Fibroblast of pulmonary artery (primary cell): Measurements from ENCODE around the gene HEXIM2.

Experiments used
- DNase-seq: peaks from one replicate; pipeline ENCODE4 v3.0.0-alpha.2; 2010; ENCODE audit warnings: low read depth
- H3K4me3 ChIP-seq: replicated peaks from 2 replicates; pipeline ENCODE4 v1.5.1; 2011; ENCODE audit warnings: low read depth, mild to moderate bottlenecking, control low read depth, low read length, moderate library complexity
- TF ChIP-seq, protein P1 (sequence below): IDR thresholded peaks from 2 replicates; pipeline ENCODE4 v1.5.1; 2011; ENCODE audit warnings: mild to moderate bottlenecking, control low read depth, low read length, inconsistent platforms; ENCODE audit errors: missing control alignments

The HEXIM2 gene

DNA sequence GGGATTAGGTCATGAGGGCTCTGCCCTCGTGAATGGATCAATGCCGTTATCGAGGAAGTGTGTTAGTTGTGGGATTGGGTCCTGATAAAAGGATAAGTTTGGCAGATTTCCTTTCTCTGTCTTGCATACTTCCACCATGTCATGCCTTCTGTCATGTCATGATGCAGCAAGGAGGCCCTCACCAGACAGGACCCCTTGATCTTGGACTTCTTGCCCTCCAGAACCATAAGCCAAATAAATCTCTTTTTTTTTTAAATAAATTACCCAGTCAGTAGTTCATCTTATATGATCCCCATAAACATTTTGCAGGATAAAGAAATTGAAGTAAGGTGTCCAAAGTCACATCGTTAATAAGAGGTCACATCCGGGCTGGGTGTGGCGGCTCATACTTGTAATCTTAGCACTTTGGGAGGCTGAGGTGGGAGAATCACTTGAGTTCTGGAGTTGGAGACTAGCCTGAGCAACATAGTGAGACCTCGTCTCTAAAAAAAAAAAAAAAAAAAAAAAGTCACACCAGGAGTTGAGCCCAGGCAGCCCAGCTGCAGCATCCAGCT lies 25.2 kb downstream of the HEXIM2 start:
- DNase-seq: no peak
- no peak overlapping the region for H3K4me3 ChIP-seq
- TF ChIP-seq, protein P1, sequence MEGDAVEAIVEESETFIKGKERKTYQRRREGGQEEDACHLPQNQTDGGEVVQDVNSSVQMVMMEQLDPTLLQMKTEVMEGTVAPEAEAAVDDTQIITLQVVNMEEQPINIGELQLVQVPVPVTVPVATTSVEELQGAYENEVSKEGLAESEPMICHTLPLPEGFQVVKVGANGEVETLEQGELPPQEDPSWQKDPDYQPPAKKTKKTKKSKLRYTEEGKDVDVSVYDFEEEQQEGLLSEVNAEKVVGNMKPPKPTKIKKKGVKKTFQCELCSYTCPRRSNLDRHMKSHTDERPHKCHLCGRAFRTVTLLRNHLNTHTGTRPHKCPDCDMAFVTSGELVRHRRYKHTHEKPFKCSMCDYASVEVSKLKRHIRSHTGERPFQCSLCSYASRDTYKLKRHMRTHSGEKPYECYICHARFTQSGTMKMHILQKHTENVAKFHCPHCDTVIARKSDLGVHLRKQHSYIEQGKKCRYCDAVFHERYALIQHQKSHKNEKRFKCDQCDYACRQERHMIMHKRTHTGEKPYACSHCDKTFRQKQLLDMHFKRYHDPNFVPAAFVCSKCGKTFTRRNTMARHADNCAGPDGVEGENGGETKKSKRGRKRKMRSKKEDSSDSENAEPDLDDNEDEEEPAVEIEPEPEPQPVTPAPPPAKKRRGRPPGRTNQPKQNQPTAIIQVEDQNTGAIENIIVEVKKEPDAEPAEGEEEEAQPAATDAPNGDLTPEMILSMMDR: no peak

DNA sequence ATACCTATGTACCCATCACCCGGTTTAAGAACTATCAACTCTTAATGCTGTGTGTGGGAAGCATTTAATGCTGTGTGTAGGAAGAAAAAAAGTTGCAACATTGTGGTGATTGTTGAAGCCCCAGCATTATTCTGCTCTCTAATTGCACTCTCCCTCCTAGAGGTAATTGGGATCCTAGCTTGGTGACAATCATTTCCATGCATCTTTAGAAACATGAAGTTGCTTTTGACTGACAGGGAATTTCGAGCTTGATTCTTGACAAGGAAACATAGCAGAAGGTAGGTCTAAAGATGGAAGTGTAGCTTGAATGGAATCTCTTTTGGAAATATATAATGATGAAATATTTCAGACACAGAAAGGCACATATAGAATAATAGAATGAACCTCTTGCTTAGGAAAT lies 27.3 kb downstream of the HEXIM2 start:
- TF ChIP-seq, protein P1: no peak
- DNase-seq: no peak
- H3K4me3 ChIP-seq: no peak overlapping the region

DNA sequence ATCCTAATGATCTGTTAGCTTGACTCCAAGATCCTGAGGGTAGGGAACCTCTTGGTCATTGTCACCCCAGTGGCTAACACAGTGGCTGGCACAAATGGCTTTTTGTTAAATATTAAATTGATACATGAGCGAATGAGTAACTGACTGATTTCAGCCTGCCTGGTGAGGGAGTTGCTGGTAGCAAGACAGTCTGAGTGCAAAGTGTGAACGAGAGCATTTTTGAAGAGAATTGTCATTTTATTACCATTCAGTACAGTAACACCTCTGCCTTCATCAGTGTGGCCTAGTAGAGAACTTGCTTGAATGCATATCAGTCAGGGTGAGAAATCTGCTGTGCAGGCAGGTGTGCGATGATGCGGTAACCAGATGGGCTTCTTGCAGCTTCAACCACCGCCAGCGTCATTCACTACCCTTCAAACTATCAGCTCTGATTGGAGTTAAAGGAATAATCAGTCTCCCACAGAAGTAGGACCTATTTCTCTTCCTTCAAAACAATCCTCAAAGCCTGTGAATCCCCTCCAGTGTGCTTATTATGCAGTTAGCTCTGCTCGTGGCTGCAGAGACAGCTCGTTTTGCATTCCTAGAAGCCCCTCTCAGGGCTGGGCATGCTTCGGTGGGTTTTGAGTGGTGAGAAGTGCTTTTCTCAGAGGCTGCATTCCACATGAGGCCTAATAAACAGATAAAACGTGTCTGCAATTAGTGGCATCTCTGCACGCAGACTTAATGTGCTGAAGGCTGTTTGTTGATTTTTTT lies 29.0 kb downstream of the HEXIM2 start:
- DNase-seq: no peak
- H3K4me3 ChIP-seq: no peak overlapping the region
- TF ChIP-seq, protein P1: no peak

DNA sequence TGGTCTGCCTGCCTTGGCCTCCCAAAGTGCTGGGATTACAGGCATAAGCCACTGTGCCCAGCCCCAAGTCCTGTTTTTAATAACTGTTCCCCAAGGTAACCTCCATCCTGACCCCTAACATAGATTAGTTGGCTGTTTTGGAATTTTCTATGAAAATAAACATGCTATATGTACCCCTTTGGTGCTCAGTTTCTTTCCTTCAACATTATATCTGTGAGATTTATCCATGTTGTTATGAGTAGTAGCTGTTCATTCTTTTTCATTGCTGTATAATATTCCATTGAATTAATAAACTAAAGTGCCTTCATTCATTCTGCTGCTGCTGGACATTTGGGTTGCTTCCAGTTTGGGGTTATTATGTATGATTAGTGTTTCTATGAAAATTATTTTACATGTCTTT lies 33.7 kb downstream of the HEXIM2 start:
- TF ChIP-seq, protein P1: no peak
- no peak for DNase-seq
- H3K4me3 ChIP-seq: no peak overlapping the region

DNA sequence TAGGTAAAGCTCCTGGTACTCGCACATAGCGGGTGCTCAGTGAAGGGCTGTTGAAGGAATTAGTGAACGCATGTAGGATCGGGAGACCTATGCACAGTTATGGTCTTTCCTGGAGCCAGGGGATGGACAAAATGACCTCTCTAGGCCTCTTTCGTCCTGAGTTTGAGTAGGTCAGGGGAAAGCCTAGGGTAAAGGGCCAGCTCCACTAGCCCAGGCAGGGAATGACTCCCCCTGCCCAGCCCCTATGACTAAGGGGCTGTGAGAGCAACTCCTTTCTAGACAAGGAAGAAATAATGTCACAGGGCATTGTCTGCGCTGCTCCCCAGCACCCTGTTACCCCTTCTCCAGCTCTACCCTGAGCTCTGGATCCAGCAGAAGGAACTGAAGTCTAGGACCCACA lies 35.4 kb downstream of the HEXIM2 start:
- TF ChIP-seq, protein P1: no peak
- H3K4me3 ChIP-seq: no peak overlapping the region
- DNase-seq: no peak

DNA sequence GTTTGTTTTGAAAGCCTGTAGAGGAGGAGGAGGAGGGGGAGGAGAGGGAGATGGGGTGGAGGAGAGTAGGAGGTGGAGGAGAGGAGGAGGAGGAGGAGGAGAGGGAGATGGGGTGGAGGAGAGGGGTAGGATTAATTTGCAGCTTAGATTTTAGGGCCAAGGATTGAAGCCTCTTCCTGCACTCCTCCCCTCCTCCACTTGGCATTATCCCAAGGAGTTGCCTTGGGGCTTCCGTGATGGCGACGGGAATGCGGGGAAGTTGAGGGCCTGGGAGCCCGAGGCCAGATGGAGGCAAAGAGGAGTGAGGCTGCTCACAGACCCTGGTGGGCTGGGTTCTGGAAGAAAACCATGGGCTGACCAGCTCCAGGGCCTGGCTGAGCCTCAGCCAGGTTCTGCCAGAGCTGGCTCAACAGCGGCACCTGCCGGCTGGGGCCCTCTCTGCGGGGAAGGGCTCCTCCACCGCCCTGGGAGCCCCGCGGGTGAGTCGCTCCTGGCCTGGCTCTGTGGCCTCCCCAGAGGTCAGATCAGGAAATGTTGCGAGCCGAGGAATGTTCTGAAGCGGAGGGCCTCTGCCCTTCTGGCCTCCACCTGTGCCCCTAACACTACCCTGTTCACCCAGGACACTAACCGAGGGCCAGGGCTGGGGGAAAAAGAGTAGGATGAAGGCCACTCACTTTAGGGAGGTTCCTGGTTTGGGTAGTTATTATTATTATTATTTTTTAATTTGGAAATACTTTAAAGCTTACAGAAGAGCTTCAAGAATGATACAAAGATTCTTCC lies 36.1 kb downstream of the HEXIM2 start:
- TF ChIP-seq, protein P1: peak; percentile 93
- peak; percentile 88 for DNase-seq
- H3K4me3 ChIP-seq: no peak overlapping the region
